ENCODE data around the gene ADSL. TPM values are rescaled to one million over a fixed set of nuclear protein-coding genes. Genes with fewer than 3 reads are reported as not detected.

Gene ADSL
- total and polyA plus RNA-seq, 9 of the 15 experiments (the other 6 are each of a cell fraction or from before 2014, with no cell fraction given) = 112 to 322 (median 146) TPM

DNA sequence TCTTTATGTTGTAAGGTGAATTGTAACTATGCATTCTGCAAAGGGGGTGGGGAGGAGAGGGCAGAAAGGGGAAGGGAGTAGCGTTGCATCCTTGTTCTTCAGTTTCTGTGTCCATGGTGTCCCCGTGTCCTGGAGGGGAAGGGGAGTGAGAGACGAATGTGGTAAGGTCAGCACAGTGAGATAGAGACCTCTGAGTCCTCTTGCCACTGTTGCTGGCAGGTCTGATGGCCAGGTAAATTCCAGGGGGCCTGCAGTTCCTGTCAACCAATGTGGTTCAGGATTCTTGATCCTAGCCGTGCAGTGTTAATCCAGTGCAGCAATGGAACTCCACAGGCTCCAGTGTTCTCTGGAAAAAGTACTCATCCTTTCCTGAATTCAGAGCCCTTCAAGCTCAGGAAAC is 14.6 kb upstream of the ADSL start:
- TF ChIP-seq POLR2AphosphoS5 (IDR thresholded peaks at IDR 0.05; ENCODE audit: control insufficient read depth, insufficient read depth, low read depth, low read length) (no peak), PML (IDR thresholded peaks at IDR 0.05; ENCODE audit: low read length) (no peak), ZNF140 (CRISPR knock-in tag; IDR thresholded peaks at IDR 0.05) (no peak), ILF3 (IDR thresholded peaks at IDR 0.05; ENCODE audit: borderline replicate concordance) (no peak), MCM2 (IDR thresholded peaks at IDR 0.05; ENCODE audit: low read depth) (no peak)
- ATAC-seq = no peak

DNA sequence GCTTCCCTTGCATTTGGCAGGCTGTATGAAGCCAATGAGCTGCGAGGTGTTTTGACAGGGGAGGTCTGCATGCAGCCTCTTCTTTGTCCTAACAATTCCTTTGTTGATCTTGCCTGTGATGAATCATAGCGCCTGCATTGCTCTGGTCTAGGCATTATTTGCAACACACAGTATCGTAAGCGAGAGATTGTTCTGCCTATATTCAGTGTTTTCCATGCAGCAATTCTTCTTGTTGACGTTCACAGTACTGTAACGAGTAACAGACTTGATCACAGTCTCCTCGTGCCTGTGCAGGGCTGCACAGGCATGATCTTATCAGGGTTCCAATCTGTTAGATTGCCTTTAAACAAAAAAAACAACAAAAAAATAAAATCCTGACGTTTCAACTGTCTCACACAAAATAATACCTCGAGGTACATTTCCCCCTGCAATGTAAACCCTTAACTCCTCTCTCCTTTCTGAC is 13.9 kb upstream of the ADSL start:
- Histone ChIP-seq H3K27me3 (ENCODE audit: control insufficient read depth in 2 of 2, insufficient read depth in 2 of 2, low read length in 2 of 2) (no peaks in the 10 kb centered on the region), H3K27ac (ENCODE audit: extremely low read depth, low read depth, low read length) (no peak overlapping the region), H3K4me2 (ENCODE audit: insufficient read depth, low read length) (no peak overlapping the region), H4K20me1 (replicated peaks; ENCODE audit: control insufficient read depth, insufficient read depth, low read length) (peaks cover 5% of the 10 kb centered on the region), H3K9ac (ENCODE audit: insufficient read depth in 1 of 2, low read depth in 2 of 2, low read length in 2 of 2) (no peak overlapping the region), H3K9me3 (replicated peaks; ENCODE audit: control insufficient read depth, insufficient read depth, low read depth, low read length) (no peaks in the 10 kb centered on the region), H3K9me1 (ENCODE audit: control insufficient read depth, insufficient read depth, low read length) (no peaks in the 10 kb centered on the region), H3K79me2 (ENCODE audit: control insufficient read depth, insufficient read depth, low read length) (no peaks in the 10 kb centered on the region), H3K36me3 (ENCODE audit: control insufficient read depth, insufficient read depth, low read length) (no peaks in the 10 kb centered on the region; the same call in 1 of the 3 replicates), H2AFZ (ENCODE audit: low read depth, low read length) (no peak overlapping the region), H3K4me3 (no peak overlapping the region), H3K4me1 (replicated peaks in 1 of 2; ENCODE audit: control insufficient read depth in 2 of 2, insufficient read depth in 2 of 2, low read length in 2 of 2) (peaks cover 7 to 27% of the 10 kb centered on the region in 2 experiments; a peak in 4 of 5 replicates)
- peak; percentile 6 for FAIRE-seq
- no TSS peak for BruUV-seq (replicated peaks)
- DNase-seq (ENCODE audit: extremely low read depth in 1 of 4, low spot score in 3 of 4) = peak in 1 of 4 experiments; percentile 7
- CTCF ChIA-PET (ENCODE audit: low intra/inter-chr PET ratio) = no interaction called here
- in situ Hi-C loops (cut with MboI) = no loop called here
- TF ChIP-seq, protein P1, sequence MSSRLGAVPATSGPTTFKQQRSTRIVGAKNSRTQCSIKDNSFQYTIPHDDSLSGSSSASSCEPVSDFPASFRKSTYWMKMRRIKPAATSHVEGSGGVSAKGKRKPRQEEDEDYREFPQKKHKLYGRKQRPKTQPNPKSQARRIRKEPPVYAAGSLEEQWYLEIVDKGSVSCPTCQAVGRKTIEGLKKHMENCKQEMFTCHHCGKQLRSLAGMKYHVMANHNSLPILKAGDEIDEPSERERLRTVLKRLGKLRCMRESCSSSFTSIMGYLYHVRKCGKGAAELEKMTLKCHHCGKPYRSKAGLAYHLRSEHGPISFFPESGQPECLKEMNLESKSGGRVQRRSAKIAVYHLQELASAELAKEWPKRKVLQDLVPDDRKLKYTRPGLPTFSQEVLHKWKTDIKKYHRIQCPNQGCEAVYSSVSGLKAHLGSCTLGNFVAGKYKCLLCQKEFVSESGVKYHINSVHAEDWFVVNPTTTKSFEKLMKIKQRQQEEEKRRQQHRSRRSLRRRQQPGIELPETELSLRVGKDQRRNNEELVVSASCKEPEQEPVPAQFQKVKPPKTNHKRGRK (tag; IDR thresholded peaks at IDR 0.05) = no peak
- TF ChIP-seq L3MBTL2 (IDR thresholded peaks at IDR 0.05) = 0 out of 2 replicates have a peak, but pooled peaks have one; percentile 16
- no peak for ATAC-seq
- intact Hi-C loops (cut with micrococcal nuclease) = no loop called here
- POLR2A ChIA-PET = interaction anchor here (0.6 kb wide), 1 partner anchor 430 kb away, joined by 3 read pairs; no protein-coding TSS in a partner anchor
- WGBS (ENCODE audit: insufficient coverage, low coverage, missing lambda C conversion rate) = 27% methylated on average over 9 of the region's 9 CpGs

More for the DNA sequence above, 14.6 kb upstream of the ADSL start:
- Histone ChIP-seq H3K4me1 (replicated peaks in 1 of 2; ENCODE audit: control insufficient read depth in 2 of 2, insufficient read depth in 2 of 2, low read length in 2 of 2) (peaks cover 7 to 27% of the 10 kb centered on the region in 2 experiments; a peak in 4 of 5 replicates), H3K36me3 (ENCODE audit: control insufficient read depth, insufficient read depth, low read length) (no peaks in the 10 kb centered on the region; the same call in 1 of the 3 replicates), H3K79me2 (ENCODE audit: control insufficient read depth, insufficient read depth, low read length) (no peaks in the 10 kb centered on the region), H2AFZ (ENCODE audit: low read depth, low read length) (no peak overlapping the region), H3K27me3 (ENCODE audit: control insufficient read depth in 2 of 2, insufficient read depth in 2 of 2, low read length in 2 of 2) (no peaks in the 10 kb centered on the region), H3K4me3 (no peak overlapping the region), H3K9me1 (ENCODE audit: control insufficient read depth, insufficient read depth, low read length) (no peaks in the 10 kb centered on the region), H3K27ac (ENCODE audit: extremely low read depth, low read depth, low read length) (no peak overlapping the region), H3K9ac (ENCODE audit: insufficient read depth in 1 of 2, low read depth in 2 of 2, low read length in 2 of 2) (no peak overlapping the region), H3K9me3 (replicated peaks; ENCODE audit: control insufficient read depth, insufficient read depth, low read depth, low read length) (no peaks in the 10 kb centered on the region), H3K4me2 (ENCODE audit: insufficient read depth, low read length) (no peak overlapping the region), H4K20me1 (replicated peaks; ENCODE audit: control insufficient read depth, insufficient read depth, low read length) (peaks cover 5% of the 10 kb centered on the region)
- ChIA-PET POLR2A (interaction anchor here (2.0 kb wide), 1 partner anchor 15 kb away, joined by 5 read pairs; no protein-coding TSS in a partner anchor), CTCF (ENCODE audit: low intra/inter-chr PET ratio) (no interaction called here)
- in situ Hi-C loops (cut with MboI) (no loop called here), intact Hi-C loops (cut with micrococcal nuclease) (no loop called here)
- WGBS (ENCODE audit: insufficient coverage, low coverage, missing lambda C conversion rate) = 49% methylated on average over 2 of the region's 4 CpGs
- DNase-seq (ENCODE audit: extremely low read depth in 1 of 4, low spot score in 3 of 4) (no peak), FAIRE-seq (no peak)
- no TSS peak for BruUV-seq (replicated peaks)

Data from K562 (cell line).